Measurements from ENCODE around the gene TXNDC8.
A peak's percentile ranks its signal among the peaks of the same experiment; 100 is the strongest.

Gene TXNDC8

DNA sequence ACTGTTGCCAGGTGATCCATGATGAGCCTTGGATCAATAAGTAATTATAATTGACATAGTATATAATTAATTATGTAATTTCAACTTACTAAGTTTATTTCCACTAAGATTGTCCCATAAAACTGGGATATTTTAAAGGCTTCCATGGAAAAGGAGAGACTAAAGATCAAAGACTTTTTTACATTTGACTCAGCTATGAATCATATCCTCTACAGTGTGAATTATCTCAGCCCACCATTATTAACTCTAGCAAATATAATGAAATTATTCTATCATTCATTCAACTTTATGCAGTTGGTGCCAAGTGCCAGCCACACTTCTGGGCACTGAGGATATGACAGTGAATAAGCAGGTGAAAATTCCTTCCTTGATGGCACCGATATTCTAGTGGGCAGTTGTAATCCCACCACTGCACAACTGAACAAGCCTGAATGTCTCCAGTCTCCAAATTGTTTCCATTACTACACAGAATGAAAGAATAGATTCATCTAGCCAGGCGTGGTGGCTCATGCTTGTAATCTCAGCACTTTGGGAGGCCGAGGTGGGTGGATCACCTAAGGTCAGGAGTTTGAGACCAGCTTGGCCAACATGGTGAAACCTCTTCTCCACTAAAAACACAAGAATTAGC is 59.5 kb downstream of the TXNDC8 start:
- DNase-seq (ENCODE audit: low read depth) = no peak

DNA sequence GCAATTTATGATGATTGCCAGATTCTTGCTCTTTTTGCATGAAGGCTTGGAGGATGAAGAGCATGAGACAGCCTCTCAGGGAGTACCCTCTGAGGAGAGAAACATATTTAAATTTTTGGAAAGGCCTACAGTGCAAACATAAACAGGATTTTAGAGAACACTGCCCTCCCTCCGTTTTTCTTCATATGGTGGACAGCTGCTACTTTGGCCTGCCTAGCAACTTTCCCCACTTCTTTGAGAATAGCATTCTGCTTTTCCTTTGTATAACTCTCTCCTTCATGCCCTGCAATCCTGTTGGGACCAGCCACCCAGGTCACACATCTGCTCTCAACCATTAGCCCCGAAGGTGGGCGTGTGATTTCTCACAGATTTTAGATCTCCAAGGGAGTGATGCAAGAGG is 60.9 kb downstream of the TXNDC8 start:
- no peak for DNase-seq (ENCODE audit: low read depth)

- DNase-seq (ENCODE audit: low read depth) = no peak
Observed at GRCh38 chr9:110270211-110270995, 67.3 kb downstream of the TXNDC8 start.

GRCh38 chr9:110266795-110267194 is 70.9 kb downstream of the TXNDC8 start:
- no peak for DNase-seq (ENCODE audit: low read depth)

GRCh38 chr9:110261632-110262031 is 76.0 kb downstream of the TXNDC8 start:
- DNase-seq (ENCODE audit: low read depth) = no peak

DNA sequence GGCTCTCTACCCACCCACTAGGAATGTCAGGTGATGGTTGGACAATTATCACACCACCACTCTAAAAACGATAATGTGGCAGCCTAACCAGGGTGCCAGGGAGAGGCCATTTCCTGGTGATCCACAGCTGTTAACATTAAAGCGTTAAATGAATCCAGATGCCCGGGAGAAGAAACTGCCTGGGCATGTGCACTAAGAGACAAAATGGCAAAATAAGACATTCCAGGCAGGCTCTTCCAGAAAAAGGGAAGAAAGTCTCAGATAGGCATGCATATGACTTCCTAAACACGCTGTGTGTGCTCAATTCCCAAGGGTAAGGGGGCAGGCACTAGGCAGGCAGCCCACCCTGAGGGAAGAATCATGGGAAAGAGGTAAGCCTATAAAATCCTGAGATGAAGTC is 76.8 kb downstream of the TXNDC8 start:
- no peak for DNase-seq (ENCODE audit: low read depth)

GRCh38 chr9:110259566-110259965 is 78.1 kb downstream of the TXNDC8 start:
- DNase-seq (ENCODE audit: low read depth) = no peak

DNA sequence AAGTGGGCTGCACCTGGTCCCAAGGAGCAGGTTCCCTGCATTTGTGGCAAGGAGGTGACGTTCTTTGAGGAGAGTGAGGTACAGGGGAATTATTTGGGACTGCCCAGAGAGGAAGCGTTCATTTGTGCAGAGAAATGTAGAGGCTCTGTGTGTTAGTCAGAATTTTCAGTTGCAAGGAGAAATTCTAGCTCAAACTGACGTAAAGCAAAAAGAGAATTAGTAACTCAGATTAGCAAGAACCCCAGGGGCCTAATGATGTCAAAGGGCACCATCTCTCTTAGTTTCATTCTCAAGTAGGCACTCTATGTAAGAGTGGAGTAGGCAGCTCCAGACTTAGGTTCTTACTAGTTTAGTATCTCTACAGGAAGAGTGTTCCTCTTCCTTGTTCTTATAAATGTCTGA is 79.0 kb downstream of the TXNDC8 start:
- DNase-seq (ENCODE audit: low read depth) = no peak

- no peak for DNase-seq (ENCODE audit: low read depth)
Observed at GRCh38 chr9:110257956-110258355, 79.7 kb downstream of the TXNDC8 start.

- no peak for DNase-seq (ENCODE audit: low read depth)
Observed at GRCh38 chr9:110257097-110257841, 80.4 kb downstream of the TXNDC8 start.

- DNase-seq (ENCODE audit: low read depth) = peak; percentile 80
Observed at GRCh38 chr9:110256380-110257096, 81.1 kb downstream of the TXNDC8 start, which contains the start of gene TXN. TXN (minus strand) TSS chr9:110256507; CDS start chr9:110256435, 72 bp downstream.

DNA sequence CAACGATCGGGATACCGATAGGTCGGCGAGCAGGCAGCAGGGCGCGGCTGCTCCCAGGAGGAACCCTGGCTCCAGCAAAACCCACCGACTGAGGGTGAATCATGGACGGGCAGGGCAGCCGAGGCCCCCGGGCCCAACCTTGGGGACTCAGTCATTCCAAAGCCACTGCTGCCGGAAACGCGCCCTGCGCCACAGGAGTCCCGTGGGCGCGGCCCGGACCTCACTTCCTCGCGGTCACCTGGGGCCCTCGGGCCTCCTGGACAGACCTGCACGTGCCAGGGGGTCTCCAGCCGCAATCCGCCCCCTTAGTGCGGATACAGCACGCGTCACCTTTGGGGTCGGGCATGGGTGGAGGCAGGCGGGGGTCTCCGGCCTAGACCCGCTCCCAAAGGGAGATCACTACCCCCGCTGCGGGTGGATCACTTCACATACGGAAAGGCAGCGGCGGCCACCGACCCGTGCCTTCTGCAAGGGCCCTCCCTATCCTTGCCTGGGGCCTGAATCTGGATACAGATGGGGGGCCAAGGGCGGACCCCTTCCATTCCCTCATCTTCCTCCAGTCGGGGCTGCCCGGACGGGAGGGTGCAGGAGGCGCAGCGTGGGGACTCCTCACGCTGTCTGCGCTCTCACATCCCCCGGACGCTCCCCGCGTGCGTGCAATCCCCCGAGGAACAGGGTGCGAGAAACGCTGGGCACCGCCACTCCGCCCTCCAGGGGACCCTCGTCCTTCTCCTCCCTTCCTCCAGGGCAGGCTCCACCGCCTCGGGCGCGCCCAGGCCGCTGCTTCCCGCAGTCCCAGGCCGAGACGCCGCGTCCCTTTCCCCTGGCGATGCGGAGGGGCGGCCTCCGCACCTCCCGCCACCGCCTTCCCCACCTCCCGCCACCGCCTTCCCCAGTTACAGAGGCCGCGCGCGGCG is 81.9 kb downstream of the TXNDC8 start:
- peak; percentile 26 for DNase-seq (ENCODE audit: low read depth)

GRCh38 chr9:110255034-110255462 is 82.6 kb downstream of the TXNDC8 start:
- no peak for DNase-seq (ENCODE audit: low read depth)

GRCh38 chr9:110254500-110254899 is 83.2 kb downstream of the TXNDC8 start:
- DNase-seq (ENCODE audit: low read depth) = no peak
